RWPE1 (cell line): ENCODE measurements around the gene PWWP2B.
A peak's percentile ranks its signal among the peaks of the same experiment; 100 is the strongest.

ENCODE experiments used
- CTCF ChIA-PET: fragments of 350-600 bp; sonication (Branson Sonifier 250); formaldehyde crosslinking; extraction: SDS; loops from one replicate; lab custom pipeline; 2021; lab: Yijun Ruan, JAX
- POLR2A ChIA-PET: fragments of 400-600 bp; formaldehyde crosslinking; extraction: SDS; loops from one replicate; lab custom pipeline; 2020; ENCODE audit warnings: antibody characterized with exemption; ENCODE audit not compliant: low non-redundant PET; lab: Yijun Ruan, JAX
- DNase-seq: peaks from one replicate; pipeline ENCODE4 v3.0.0; 2012; ENCODE audit warnings: low spot score
- H3K27ac ChIP-seq: fragments of 450-650 bp; 2 replicates; pipeline ENCODE4 v1.5.1; 2017
- CTCF ChIP-seq: fragments of 450-650 bp; conservative IDR thresholded peaks from 2 replicates; pipeline ENCODE4 v1.5.1; 2017; ENCODE audit warnings: low read depth, mild to moderate bottlenecking

The PWWP2B gene

GRCh38 chr10:132418527-132419416 is 21.8 kb downstream of the PWWP2B start:
- POLR2A ChIA-PET, result interaction anchor here (0.5 to 1.0 kb wide), 4 partner anchors 20 to 517 kb away, joined by 4 to 6 read pairs (median 4); no protein-coding TSS in a partner anchor
- peak; percentile 80 for DNase-seq
- peak overlapping the region; percentile 91 for H3K27ac ChIP-seq
- CTCF ChIA-PET, result interaction anchor here (0.7 to 2.2 kb wide), 5 partner anchors 9 to 66 kb away, joined by 3 to 8 read pairs (median 5); no protein-coding TSS in a partner anchor
- TF ChIP-seq CTCF, result no peak

- ChIA-PET POLR2A (interaction anchor here (0.6 to 1.0 kb wide), 2 partner anchors 18 to 22 kb away, joined by 3 to 4 read pairs; no protein-coding TSS in a partner anchor), CTCF (interaction anchor here (0.6 to 3.4 kb wide), 4 partner anchors 22 to 65 kb away, joined by 3 to 22 read pairs (median 6); no protein-coding TSS in a partner anchor)
- TF ChIP-seq CTCF, result no peak
- no peak for DNase-seq
- peak overlapping the region; percentile 91 for H3K27ac ChIP-seq
Measured at GRCh38 chr10:132419538-132420468, 22.8 kb downstream of the PWWP2B start.

DNA sequence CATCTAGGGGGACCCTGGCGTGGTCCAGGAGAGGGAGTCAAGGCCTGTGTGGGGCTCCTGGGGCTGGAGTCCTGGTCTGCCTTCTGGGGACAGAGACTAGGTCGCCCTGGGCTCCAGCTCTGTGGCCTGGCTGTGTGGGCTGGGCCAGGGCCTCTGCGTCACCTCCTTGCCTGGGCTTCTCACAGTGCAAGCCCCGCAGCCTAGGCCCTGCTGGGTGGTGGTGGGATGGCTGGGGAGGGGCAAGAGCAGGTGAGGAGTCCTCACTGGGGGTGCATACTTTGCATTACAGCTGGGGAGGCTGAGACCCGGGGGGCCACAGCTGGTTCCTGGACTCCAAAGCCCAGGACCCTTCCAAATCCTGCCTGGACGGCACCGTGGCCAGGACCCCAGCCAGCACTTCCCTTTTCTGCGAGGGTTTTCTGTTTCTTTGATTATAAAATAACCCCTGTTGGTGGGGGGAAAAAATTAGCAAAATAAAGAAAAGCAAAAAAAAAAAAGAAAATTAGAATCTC is 23.5 kb downstream of the PWWP2B start:
- H3K27ac ChIP-seq, result peak overlapping the region; percentile 91
- POLR2A ChIA-PET, result interaction anchor here (0.5 to 2.1 kb wide), 3 partner anchors 15 to 35 kb away, joined by 3 to 17 read pairs (median 3); no protein-coding TSS in a partner anchor
- CTCF ChIA-PET, result interaction anchor here (0.6 to 3.4 kb wide), 5 partner anchors 22 to 60 kb away, joined by 3 to 22 read pairs (median 7); no protein-coding TSS in a partner anchor

GRCh38 chr10:132420981-132421846 is 24.2 kb downstream of the PWWP2B start:
- H3K27ac ChIP-seq, result peak overlapping the region; percentile 91
- CTCF ChIA-PET, result interaction anchor here (0.6 to 3.4 kb wide), 8 partner anchors 23 to 246 kb away, joined by 3 to 22 read pairs (median 6); no protein-coding TSS in a partner anchor
- POLR2A ChIA-PET, result interaction anchor here (0.5 to 2.1 kb wide), 6 partner anchors 16 to 92 kb away, joined by 3 to 17 read pairs (median 3); partner anchors contain the start of gene PWWP2B
- peak; percentile 74 for DNase-seq
- no peak for TF ChIP-seq CTCF

More for the DNA sequence above, 23.5 kb downstream of the PWWP2B start:
- no peak for DNase-seq
- TF ChIP-seq CTCF, result no peak
